8988T (cell line): ENCODE data around the gene EDDM3A.
"Not testable (repeated sequence)": the region's sequence is repeated elsewhere in the genome, so short reads cannot be mapped to it uniquely, and the experiment has no call there.

Experiments used
- DNase-seq: peaks from one replicate; pipeline ENCODE4 v3.0.0; 2011

Gene EDDM3A

GRCh38 chr14:20733684-20734429 is 11.8 kb upstream of the EDDM3A start:
- DNase-seq: no peak

DNA sequence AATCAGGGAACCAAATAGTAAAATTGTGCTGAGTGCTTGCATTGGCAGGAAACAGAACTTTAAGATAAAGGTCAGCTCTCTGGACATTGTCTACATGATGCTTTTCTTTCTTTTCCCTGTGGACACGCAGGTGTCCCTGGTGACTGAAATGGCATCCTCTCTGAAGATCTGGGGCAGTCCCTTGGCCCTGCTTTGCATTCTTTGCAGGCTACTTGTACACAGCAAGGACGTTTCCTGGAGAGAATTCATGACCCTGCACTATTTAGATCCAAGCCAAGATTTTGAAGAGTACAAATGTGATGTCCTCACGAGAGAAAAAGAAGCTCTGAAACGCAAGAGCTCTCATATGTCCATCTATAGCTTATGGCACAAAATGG is 11.3 kb upstream of the EDDM3A start:
- DNase-seq: no peak

- not testable (repeated sequence) for DNase-seq
These were observed 7.4 kb upstream of the EDDM3A start for GRCh38 chr14:20738292-20738691.

DNA sequence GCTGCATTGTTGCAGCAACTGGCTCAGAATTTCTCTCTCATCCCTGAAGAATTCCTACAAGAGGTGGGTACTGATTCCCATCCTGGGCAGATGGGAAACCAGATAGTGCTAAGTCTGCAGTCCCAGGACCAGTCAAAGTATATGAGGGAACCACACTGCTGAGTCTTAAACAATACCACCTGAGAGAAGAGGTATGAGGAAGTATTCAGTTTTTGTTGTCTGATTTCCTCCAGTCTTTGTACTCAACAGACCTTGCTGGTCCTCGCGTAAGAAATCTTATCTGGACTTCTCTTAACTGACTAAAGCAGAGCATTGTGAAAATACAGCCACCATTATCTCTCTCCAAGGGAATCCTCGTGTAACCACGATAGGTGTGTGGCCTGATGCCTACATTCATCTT is 3.6 kb upstream of the EDDM3A start:
- no peak for DNase-seq

- no peak for DNase-seq
These were observed 2.1 kb upstream of the EDDM3A start for GRCh38 chr14:20743556-20743955.

DNA sequence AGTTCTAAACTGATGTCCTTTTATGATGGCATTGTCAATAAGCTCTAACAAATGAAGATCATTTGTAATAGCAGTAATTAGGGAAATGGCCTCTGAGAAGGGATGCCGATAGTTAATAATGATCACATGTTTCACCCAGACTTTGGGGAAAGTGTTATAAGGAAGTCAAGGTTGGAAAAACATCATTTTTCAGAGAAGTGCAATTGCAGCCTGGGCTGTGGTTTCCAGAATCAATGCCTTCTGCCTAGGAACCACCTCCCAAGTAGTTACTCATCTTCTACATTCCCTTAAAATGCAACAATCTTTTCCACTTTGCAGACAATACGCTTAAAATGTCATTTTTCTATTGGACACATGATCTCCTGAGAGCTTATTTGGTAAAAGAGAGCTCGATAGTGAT is 879 bp downstream of the EDDM3A start:
- no peak for DNase-seq

- no peak for DNase-seq
These were observed 2.8 kb downstream of the EDDM3A start for GRCh38 chr14:20748439-20748838.

GRCh38 chr14:20750194-20750593 is 4.5 kb downstream of the EDDM3A start:
- DNase-seq: no peak

GRCh38 chr14:20751963-20752562 is 6.4 kb downstream of the EDDM3A start:
- no peak for DNase-seq

- no peak for DNase-seq
These were observed 8.6 kb downstream of the EDDM3A start for GRCh38 chr14:20754308-20754707.

- DNase-seq: no peak
These were observed 9.3 kb downstream of the EDDM3A start for GRCh38 chr14:20755037-20755436.

GRCh38 chr14:20757965-20758364 is 12.3 kb downstream of the EDDM3A start:
- no peak for DNase-seq

- not testable (repeated sequence) for DNase-seq
These were observed 13.8 kb downstream of the EDDM3A start for GRCh38 chr14:20759465-20759864.

GRCh38 chr14:20760950-20761349 is 15.3 kb downstream of the EDDM3A start:
- DNase-seq: no peak

- no peak for DNase-seq
These were observed 22.9 kb downstream of the EDDM3A start for GRCh38 chr14:20768593-20768892.

GRCh38 chr14:20769421-20769820 is 23.7 kb downstream of the EDDM3A start:
- DNase-seq: no peak

- DNase-seq: no peak
These were observed 27.0 kb downstream of the EDDM3A start for GRCh38 chr14:20772650-20773049.

- no peak for DNase-seq
These were observed 28.7 kb downstream of the EDDM3A start for GRCh38 chr14:20774258-20774824.

DNA sequence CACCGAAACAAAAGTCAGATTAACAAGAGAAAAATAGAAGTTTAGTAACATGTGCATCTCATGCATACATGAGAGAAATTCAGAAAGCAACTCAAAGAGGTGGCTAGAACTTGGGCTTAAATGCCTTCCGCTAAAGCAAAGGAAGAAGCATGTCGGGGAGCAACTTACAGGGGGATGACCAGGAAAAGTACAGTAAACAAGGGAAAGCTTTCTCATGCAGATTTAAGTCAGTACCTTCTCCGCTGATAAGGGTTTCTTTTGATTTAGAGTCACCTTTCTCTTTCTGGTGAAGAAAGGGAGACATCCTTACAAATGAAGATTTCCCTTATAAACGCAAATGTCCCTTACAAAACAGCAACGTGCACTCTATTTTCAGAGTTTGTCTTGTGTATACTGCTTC is 29.4 kb downstream of the EDDM3A start:
- no peak for DNase-seq

- no peak for DNase-seq
These were observed 30.2 kb downstream of the EDDM3A start for GRCh38 chr14:20775901-20776300.

GRCh38 chr14:20781803-20782202 is 36.1 kb downstream of the EDDM3A start:
- DNase-seq: no peak

- DNase-seq: no peak
These were observed 36.7 kb downstream of the EDDM3A start for GRCh38 chr14:20782280-20782890.

- no peak for DNase-seq
These were observed 41.3 kb downstream of the EDDM3A start for GRCh38 chr14:20787025-20787424.

- DNase-seq: no peak
These were observed 43.6 kb downstream of the EDDM3A start for GRCh38 chr14:20789230-20789813.
